ENCODE measurements around the gene HES6.

DNA sequence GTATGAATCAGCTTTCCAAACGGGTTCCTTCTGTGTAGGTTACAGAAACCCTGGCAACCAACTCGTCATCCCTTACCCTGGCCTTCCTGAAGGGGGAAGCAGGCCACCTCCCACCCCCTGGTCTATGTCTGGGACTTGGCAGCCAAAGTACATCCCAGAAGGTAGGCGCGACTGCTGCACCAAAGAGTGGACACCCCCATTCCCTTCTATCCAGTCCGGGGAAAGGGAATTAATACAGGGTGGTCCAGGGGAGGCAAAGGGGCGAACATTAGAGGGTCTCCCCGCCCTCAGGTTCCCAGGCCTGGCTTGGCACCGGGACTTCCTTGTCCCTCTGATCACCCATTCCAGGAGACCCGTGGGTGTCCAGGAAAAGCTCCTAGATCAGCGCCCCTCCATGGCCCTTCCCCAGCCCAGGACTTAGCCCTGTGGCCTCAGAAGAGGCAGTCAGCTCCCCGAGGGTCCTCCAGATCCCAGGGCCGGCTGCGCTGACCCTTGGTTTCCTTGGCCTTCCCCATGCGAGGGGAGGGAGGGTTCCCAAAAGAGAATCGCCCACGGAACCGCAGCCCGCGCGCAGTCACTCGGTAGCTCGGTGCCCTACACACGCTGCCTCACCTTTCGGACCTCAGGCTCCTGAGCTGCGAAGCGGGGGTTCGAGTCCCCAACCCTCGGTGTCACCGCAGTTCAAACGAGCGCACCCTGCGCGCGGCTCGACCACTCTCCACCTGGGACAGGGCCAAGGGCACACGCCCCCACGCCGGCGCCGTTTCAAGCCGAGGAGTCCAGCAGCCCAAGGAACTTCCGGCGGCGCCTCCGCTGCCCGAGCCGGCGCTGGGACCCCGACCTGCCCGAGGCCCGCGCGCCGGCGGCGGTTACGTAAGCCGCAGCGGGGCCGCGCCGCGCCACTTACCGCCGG lies 48.2 kb upstream of the HES6 start, which contains the start of gene PER2:
- TF ChIP-seq SUZ12 (IDR thresholded peaks at IDR 0.05), result no peak
- TF ChIP-seq FOXK2 (IDR thresholded peaks at IDR 0.05), result no peak
- TF ChIP-seq ARNT (IDR thresholded peaks at IDR 0.05), result no peak
- no peak for TF ChIP-seq BHLHE40 (IDR thresholded peaks at IDR 0.05; ENCODE audit: borderline replicate concordance)

Data from HEK293T (cell line).